HepG2 (cell line): Measurements from ENCODE around the gene MID2. TPM values are rescaled to one million over a fixed set of nuclear protein-coding genes. Genes with fewer than 3 reads are reported as not detected.

Source experiments
- ATAC-seq: fragments of 200-7000 bp; cut with Tn5 transposase; 3 replicates; pipeline ENCODE4 v1.9.1; 2020; ENCODE audit warnings: mild to moderate bottlenecking, moderate library complexity
- BruUV-seq: library from RNA; stranded (reverse); fragments of 400-500 nt; replicated peaks from 2 replicates; lab custom pipeline; 2021; lab: Mats Ljungman, UMichigan
- CTCF ChIA-PET: fragments of 300-600 bp; formaldehyde crosslinking; extraction: SDS; loops from one replicate; lab custom pipeline; 2021; ENCODE audit warnings: low total read pairs, inconsistent platforms, low intra/inter-chr PET ratio; lab: Yijun Ruan, JAX
- POLR2A ChIA-PET: fragments of 350-600 bp; sonication (Branson Sonifier 250); formaldehyde crosslinking; loops from one replicate; lab custom pipeline; 2020; ENCODE audit warnings: antibody characterized with exemption, inconsistent platforms; lab: Yijun Ruan, JAX
- DNase-seq: peaks from one replicate; pipeline ENCODE4 v3.0.0-alpha.2; 2015; ENCODE audit warnings: low spot score
- FAIRE-seq: peaks from 3 replicates; lab custom pipeline; 2011; peaks lifted over from hg19 to GRCh38; lab: Jason Lieb, UNC
- H2AFZ ChIP-seq: one replicate; pipeline ENCODE4 v1.6.1; 2011; ENCODE audit warnings: low read length, inconsistent platforms
- H3K27ac ChIP-seq: fragments of 300-600 bp; 3 replicates; pipeline ENCODE4 v1.8.0; 2011; ENCODE audit warnings: mixed run types, mild to moderate bottlenecking, mixed read lengths, low read length, inconsistent platforms; ENCODE audit not compliant: insufficient read depth; ENCODE audit errors: extremely low read length
- H3K27me3 ChIP-seq, 2 experiments: fragments of 200-600 bp in 1 of 2; 2 replicates in 1 of 2; 3 replicates in 1 of 2; pipeline versions ENCODE4 v1.6.0 to v1.8.0; 2011; ENCODE audit warnings: low read length in 2 of 2, mild to moderate bottlenecking in 2 of 2, moderate library complexity in 2 of 2, inconsistent platforms in 1 of 2; ENCODE audit not compliant: insufficient read depth in 2 of 2, control insufficient read depth in 1 of 2
- H3K36me3 ChIP-seq, 2 experiments: fragments of 200-600 bp in 1 of 2; replicated peaks in 1 of 2; 2 replicates in 1 of 2; 3 replicates in 1 of 2; pipeline versions ENCODE4 v1.5.1 to v1.8.0; 2011; ENCODE audit warnings: low read length in 2 of 2, inconsistent platforms in 1 of 2; ENCODE audit not compliant: insufficient read depth in 2 of 2, control insufficient read depth in 1 of 2
- H3K4me1 ChIP-seq: 2 replicates; pipeline ENCODE4 v1.5.1; 2012; ENCODE audit warnings: low read length, inconsistent platforms; ENCODE audit not compliant: insufficient read depth
- H3K4me2 ChIP-seq: 2 replicates; pipeline ENCODE4 v1.6.0; 2011; ENCODE audit warnings: low read depth, low read length, inconsistent platforms
- H3K4me3 ChIP-seq, 3 experiments: fragments of 200-600 bp in 1 of 3; sonication (generic), shearing (Covaris generic) in 1 of 3; replicated peaks in 1 of 3; 2 replicates each; pipeline ENCODE4 v1.5.1; 2011 to 2016; ENCODE audit warnings: low read length in 3 of 3, inconsistent platforms in 2 of 3, low read depth in 2 of 3, mild to moderate bottlenecking in 2 of 3, control low read depth in 1 of 3, mixed read lengths in 1 of 3; ENCODE audit not compliant: insufficient read depth in 1 of 3
- H3K79me2 ChIP-seq: one replicate; pipeline ENCODE4 v1.6.1; 2011; ENCODE audit warnings: low read length, inconsistent platforms; ENCODE audit not compliant: insufficient read depth
- H3K9ac ChIP-seq: 2 replicates; pipeline ENCODE4 v1.6.0; 2011; ENCODE audit warnings: mild to moderate bottlenecking, low read depth, low read length, inconsistent platforms; ENCODE audit not compliant: insufficient read depth
- H3K9me3 ChIP-seq: 2 replicates; pipeline ENCODE4 v1.5.1; 2012; ENCODE audit warnings: mild to moderate bottlenecking, low read length
- H4K20me1 ChIP-seq: 2 replicates; pipeline ENCODE4 v1.6.0; 2011; ENCODE audit warnings: inconsistent platforms, mild to moderate bottlenecking, low read length, moderate library complexity; ENCODE audit not compliant: insufficient read depth
- ETV5 ChIP-seq: IDR thresholded peaks from 2 replicates; pipeline ENCODE4 v1.6.1; 2018; ENCODE audit warnings: missing biosample characterization, missing genetic modification reagents, inconsistent platforms, borderline replicate concordance
- GABPB1 ChIP-seq: IDR thresholded peaks from 2 replicates; pipeline ENCODE4 v1.6.1; 2016; ENCODE audit warnings: mild to moderate bottlenecking, missing genetic modification reagents, moderate library complexity, missing compliant biosample characterization
- MED13 ChIP-seq: sonication (generic); formaldehyde crosslinking; IDR thresholded peaks from 2 replicates; pipeline ENCODE4 v1.5.0; 2020; ENCODE audit warnings: missing genetic modification reagents
- SAP130 ChIP-seq: IDR thresholded peaks from 2 replicates; pipeline ENCODE4 v1.6.1; 2016; ENCODE audit warnings: low read depth
- SRSF9 ChIP-seq: fragments of 200-400 bp; formaldehyde crosslinking; IDR thresholded peaks from 2 replicates; pipeline ENCODE4 v1.6.1; 2018; ENCODE audit warnings: borderline replicate concordance, mild to moderate bottlenecking, low read depth, low read length; ENCODE audit not compliant: insufficient read depth, poor library complexity, severe bottlenecking
- ZBTB38 ChIP-seq: sonication (generic); formaldehyde crosslinking; IDR thresholded peaks from 2 replicates; pipeline ENCODE4 v1.5.1; 2020; ENCODE audit warnings: mild to moderate bottlenecking, missing genetic modification reagents
- ZNF12 ChIP-seq: sonication (generic); formaldehyde crosslinking; IDR thresholded peaks from 2 replicates; pipeline ENCODE4 v1.5.0; 2020; ENCODE audit warnings: missing genetic modification reagents
- ZNF282 ChIP-seq: fragments of 450-650 bp; IDR thresholded peaks from 2 replicates; pipeline ENCODE4 v1.6.1; 2018; ENCODE audit not compliant: partially characterized antibody
- ZNF33B ChIP-seq: sonication (generic); formaldehyde crosslinking; IDR thresholded peaks from 2 replicates; pipeline ENCODE4 v1.5.1; 2020; ENCODE audit warnings: mild to moderate bottlenecking, missing genetic modification reagents
- ZNF383 ChIP-seq: sonication (generic); formaldehyde crosslinking; IDR thresholded peaks from 2 replicates; pipeline ENCODE4 v1.4.0; 2020; ENCODE audit warnings: missing genetic modification reagents, mild to moderate bottlenecking, borderline replicate concordance
- ZNF572 ChIP-seq: sonication (generic); formaldehyde crosslinking; IDR thresholded peaks from 2 replicates; pipeline ENCODE4 v1.5.1; 2020; ENCODE audit warnings: mild to moderate bottlenecking, missing genetic modification reagents
- ZNF574 ChIP-seq: sonication (generic); formaldehyde crosslinking; IDR thresholded peaks from 2 replicates; pipeline ENCODE4 v1.4.0; 2020; ENCODE audit warnings: missing genetic modification reagents
- ZNF883 ChIP-seq: sonication (generic); formaldehyde crosslinking; IDR thresholded peaks from 2 replicates; pipeline ENCODE4 v1.5.1; 2020; ENCODE audit warnings: mild to moderate bottlenecking, missing genetic modification reagents; ENCODE audit errors: not compliant biosample characterization
- WGBS: methylation state at CpG from one replicate; pipeline ENCODE4 v1.1.6; 2017; ENCODE audit warnings: low lambda C conversion rate; 5-methylcytosine and 5-hydroxymethylcytosine counted together
- in situ Hi-C: cut with HindIII; loops from 2 replicates; pipeline ENCODE4 v1.10.0; 2017; ENCODE audit warnings: low pct_unique_long_range_greater_than_20kb; ENCODE audit not compliant: extremely low pct_ligation_motif_present
- intact Hi-C: fragments of 100-400 bp; cut with micrococcal nuclease; formaldehyde crosslinking; loops from one replicate; pipeline ENCODE4 v1.10.0; 2022; ENCODE audit not compliant: unreplicated experiment
- polyA plus RNA-seq, 8 experiments: library from polyadenylated mRNA; depleted of rRNA in 3 of 8; stranded (reverse) in 7 of 8; unstranded in 1 of 8; fragments of >200 nt; fragmentation: Illumina TruSeq in 4 of 8; extraction: Trizol in 4 of 8; gene quantifications; 2 replicates each; pipeline versions ENCODE4 v1.2.1 to v1.2.3, GENCODE V29; 2011 to 2016; ENCODE audit warnings: low read depth in 4 of 8, missing spikeins in 1 of 8, mixed read lengths in 1 of 8; ENCODE audit not compliant: insufficient read depth in 1 of 8
- total RNA-seq, 5 experiments: library from RNA; depleted of rRNA; stranded (reverse); fragments of >200 nt; fragmentation: Illumina TruSeq; extraction: Trizol; gene quantifications; 2 replicates each; pipeline ENCODE4 v1.2.3, GENCODE V29; 2016; ENCODE audit warnings: low read depth in 1 of 5
- TF ChIP-seq, protein P1 (sequence below): sonication (generic); formaldehyde crosslinking; IDR thresholded peaks from 2 replicates; pipeline ENCODE4 v1.5.1; 2020; ENCODE audit warnings: missing genetic modification reagents, mild to moderate bottlenecking, borderline replicate concordance
- TF ChIP-seq, protein P2 (sequence below): sonication (generic); formaldehyde crosslinking; IDR thresholded peaks from 2 replicates; pipeline ENCODE4 v1.8.0; 2022; ENCODE audit warnings: missing genetic modification reagents, mild to moderate bottlenecking, moderate library complexity, borderline replicate concordance
- TF ChIP-seq, protein P3 (sequence below): sonication (generic); formaldehyde crosslinking; IDR thresholded peaks from 2 replicates; pipeline ENCODE4 v1.8.1; 2023; ENCODE audit warnings: mild to moderate bottlenecking, missing genetic modification reagents

The MID2 gene
- total and polyA plus RNA-seq, 2 of the 13 experiments (the other 11 are each of a cell fraction or from before 2014, with no cell fraction given): 0.05 to 0.09 TPM

DNA sequence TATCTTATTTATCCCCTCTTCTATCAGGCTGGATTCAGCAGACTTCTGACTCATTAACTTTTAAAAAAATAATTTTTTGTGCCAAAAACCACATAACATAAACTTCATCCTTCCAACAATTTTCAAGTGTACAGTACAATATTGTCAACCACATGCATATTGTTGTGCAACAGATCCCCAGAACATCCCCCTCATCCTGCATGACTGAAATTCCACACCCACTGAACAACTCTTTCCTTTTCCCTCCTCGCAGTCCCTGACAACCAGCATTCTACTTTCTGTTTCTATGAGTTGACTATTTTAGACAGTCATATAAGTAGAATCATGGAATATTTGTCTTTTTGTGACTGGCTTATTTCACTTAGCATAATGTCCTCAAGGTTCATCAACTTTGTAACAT, 2.2 kb upstream of the MID2 start:
- Histone ChIP-seq H3K4me2 (no peak overlapping the region), H3K4me3 (no peak overlapping the region), H3K79me2 (no peaks in the 10 kb centered on the region), H3K36me3 (no peaks in the 10 kb centered on the region), H3K27me3 (peaks cover 1 to 13% of the 10 kb centered on the region in 2 experiments; a peak in 3 of 5 replicates), H4K20me1 (no peaks in the 10 kb centered on the region), H2AFZ (no peak overlapping the region), H3K27ac (no peak overlapping the region), H3K4me1 (no peaks in the 10 kb centered on the region), H3K9ac (no peak overlapping the region), H3K9me3 (peaks cover 13% of the 10 kb centered on the region)
- no TSS peak for BruUV-seq
- TF ChIP-seq, protein P1, sequence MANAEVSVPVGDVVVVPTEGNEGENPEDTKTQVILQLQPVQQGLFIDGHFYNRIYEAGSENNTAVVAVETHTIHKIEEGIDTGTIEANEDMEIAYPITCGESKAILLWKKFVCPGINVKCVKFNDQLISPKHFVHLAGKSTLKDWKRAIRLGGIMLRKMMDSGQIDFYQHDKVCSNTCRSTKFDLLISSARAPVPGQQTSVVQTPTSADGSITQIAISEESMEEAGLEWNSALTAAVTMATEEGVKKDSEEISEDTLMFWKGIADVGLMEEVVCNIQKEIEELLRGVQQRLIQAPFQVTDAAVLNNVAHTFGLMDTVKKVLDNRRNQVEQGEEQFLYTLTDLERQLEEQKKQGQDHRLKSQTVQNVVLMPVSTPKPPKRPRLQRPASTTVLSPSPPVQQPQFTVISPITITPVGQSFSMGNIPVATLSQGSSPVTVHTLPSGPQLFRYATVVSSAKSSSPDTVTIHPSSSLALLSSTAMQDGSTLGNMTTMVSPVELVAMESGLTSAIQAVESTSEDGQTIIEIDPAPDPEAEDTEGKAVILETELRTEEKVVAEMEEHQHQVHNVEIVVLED (CRISPR knock-in tag): no peak
- TF ChIP-seq MED13 (CRISPR knock-in tag) (no peak), SAP130 (CRISPR knock-in tag) (no peak), ZNF574 (CRISPR knock-in tag) (no peak), ZNF282 (no peak), SRSF9 (no peak), GABPB1 (CRISPR knock-in tag) (no peak), ZNF33B (no peak), ZNF572 (CRISPR knock-in tag) (no peak), ZNF383 (CRISPR knock-in tag) (no peak), ETV5 (CRISPR knock-in tag) (no peak), ZBTB38 (CRISPR knock-in tag) (no peak), ZNF883 (CRISPR knock-in tag) (no peak), ZNF12 (CRISPR knock-in tag) (no peak)
- TF ChIP-seq, protein P2, sequence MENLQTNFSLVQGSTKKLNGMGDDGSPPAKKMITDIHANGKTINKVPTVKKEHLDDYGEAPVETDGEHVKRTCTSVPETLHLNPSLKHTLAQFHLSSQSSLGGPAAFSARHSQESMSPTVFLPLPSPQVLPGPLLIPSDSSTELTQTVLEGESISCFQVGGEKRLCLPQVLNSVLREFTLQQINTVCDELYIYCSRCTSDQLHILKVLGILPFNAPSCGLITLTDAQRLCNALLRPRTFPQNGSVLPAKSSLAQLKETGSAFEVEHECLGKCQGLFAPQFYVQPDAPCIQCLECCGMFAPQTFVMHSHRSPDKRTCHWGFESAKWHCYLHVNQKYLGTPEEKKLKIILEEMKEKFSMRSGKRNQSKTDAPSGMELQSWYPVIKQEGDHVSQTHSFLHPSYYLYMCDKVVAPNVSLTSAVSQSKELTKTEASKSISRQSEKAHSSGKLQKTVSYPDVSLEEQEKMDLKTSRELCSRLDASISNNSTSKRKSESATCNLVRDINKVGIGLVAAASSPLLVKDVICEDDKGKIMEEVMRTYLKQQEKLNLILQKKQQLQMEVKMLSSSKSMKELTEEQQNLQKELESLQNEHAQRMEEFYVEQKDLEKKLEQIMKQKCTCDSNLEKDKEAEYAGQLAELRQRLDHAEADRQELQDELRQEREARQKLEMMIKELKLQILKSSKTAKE: no peak
- TF ChIP-seq, protein P3, sequence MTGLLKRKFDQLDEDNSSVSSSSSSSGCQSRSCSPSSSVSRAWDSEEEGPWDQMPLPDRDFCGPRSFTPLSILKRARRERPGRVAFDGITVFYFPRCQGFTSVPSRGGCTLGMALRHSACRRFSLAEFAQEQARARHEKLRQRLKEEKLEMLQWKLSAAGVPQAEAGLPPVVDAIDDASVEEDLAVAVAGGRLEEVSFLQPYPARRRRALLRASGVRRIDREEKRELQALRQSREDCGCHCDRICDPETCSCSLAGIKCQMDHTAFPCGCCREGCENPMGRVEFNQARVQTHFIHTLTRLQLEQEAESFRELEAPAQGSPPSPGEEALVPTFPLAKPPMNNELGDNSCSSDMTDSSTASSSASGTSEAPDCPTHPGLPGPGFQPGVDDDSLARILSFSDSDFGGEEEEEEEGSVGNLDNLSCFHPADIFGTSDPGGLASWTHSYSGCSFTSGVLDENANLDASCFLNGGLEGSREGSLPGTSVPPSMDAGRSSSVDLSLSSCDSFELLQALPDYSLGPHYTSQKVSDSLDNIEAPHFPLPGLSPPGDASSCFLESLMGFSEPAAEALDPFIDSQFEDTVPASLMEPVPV (CRISPR knock-in tag): no peak
- no peak for DNase-seq
- no peak for ATAC-seq
- in situ Hi-C loops: no loop called here
- intact Hi-C loops: no loop called here
- WGBS: 5% methylated on average over 1 of the region's 1 CpG
- ChIA-PET POLR2A (no interaction called here), CTCF (no interaction called here)
- no peak for FAIRE-seq
